Measurements from ENCODE around the gene TBL3. TPM values are rescaled to one million over a fixed set of nuclear protein-coding genes. Genes with fewer than 3 reads are reported as not detected.
A peak's percentile ranks its signal among the peaks of the same experiment; 100 is the strongest.

TBL3 gene
- total and polyA plus RNA-seq, 2 of the 8 experiments (the other 6 are each of a cell fraction or from before 2014, with no cell fraction given) = 65.8 to 137 TPM

DNA sequence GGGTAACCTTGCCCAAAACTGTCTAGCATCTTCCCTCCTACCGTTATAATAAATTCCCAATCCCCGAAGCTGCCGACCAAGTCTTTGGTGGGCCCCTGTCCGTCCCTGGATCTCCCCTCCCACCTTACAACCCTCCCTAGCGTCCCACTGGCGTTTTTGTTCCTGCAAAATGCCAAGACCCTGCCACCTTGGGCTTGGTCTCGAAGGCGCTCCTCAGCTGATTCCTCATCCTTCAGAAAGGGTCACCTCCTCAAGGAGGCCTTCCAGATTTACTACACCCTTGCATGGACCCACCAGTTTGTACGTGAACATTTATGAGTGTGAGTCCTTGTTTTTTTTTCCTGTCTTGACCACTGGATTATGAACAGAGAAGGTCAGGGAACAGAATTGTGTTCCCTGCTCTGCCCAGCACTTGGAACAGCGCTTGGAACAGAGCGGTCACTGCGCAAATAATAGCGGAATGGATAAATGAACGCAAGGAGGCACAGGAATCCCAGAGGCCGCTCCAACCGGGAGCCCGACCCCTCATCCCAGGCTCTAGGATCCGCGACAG lies 11.2 kb downstream of the TBL3 start:
- Histone ChIP-seq H3K23me2 (ENCODE audit: low read depth, low read length) (peaks cover 26% of the 10 kb centered on the region), H2BK20ac (ENCODE audit: low read length) (no peak overlapping the region), H2AK5ac (ENCODE audit: low read depth, low read length) (peak overlapping the region; percentile 86; the same call in 1 of the 2 replicates), H2AFZ (ENCODE audit: low read length) (no peak overlapping the region), H3K56ac (replicated peaks; ENCODE audit: insufficient read length, low read depth, low read length) (no peak overlapping the region), H3K4me1 (replicated peaks in 1 of 4; ENCODE audit: control insufficient read depth in 3 of 4, insufficient read depth in 4 of 4, low read length in 3 of 4) (peaks cover 3 to 40% (median 27%) of the 10 kb centered on the region in 4 experiments), H3K4me3 (ENCODE audit: extremely low read depth in 1 of 4, insufficient read depth in 2 of 4, low read depth in 3 of 4, low read length in 4 of 4) (peak overlapping the region; percentile 44 to 96 (median 61); a peak in 7 of 8 replicates), H2BK5ac (ENCODE audit: low read depth, low read length) (no peak overlapping the region), H3K36me3 (ENCODE audit: control insufficient read depth in 2 of 4, insufficient read depth in 4 of 4, low read length in 3 of 4) (peaks cover 2 to 7% (median 3%) of the 10 kb centered on the region in 4 experiments; a peak in 3 of 8 replicates), H4K20me1 (replicated peaks in 1 of 2; ENCODE audit: control insufficient read depth in 1 of 2, insufficient read depth in 2 of 2, low read length in 2 of 2) (peaks cover 0 to 13% of the 10 kb centered on the region in 2 experiments), H3K9ac (replicated peaks in 1 of 4; ENCODE audit: extremely low read depth in 1 of 4, low read depth in 3 of 4, low read length in 3 of 4) (peak overlapping the region in 1 of 4 experiments; percentile 4; a peak in 1 of 7 replicates), H3K4ac (replicated peaks; ENCODE audit: insufficient read length, low read depth, low read length) (no peak overlapping the region), H4K8ac (ENCODE audit: extremely low read depth, insufficient read depth, low read length) (no peak overlapping the region), H3K23ac (ENCODE audit: insufficient read length) (no peak overlapping the region), H3K27me3 (replicated peaks in 1 of 4; ENCODE audit: control insufficient read depth in 3 of 4, extremely low read depth in 1 of 4, insufficient read depth in 3 of 4, low read length in 3 of 4) (peaks cover 8 to 40% (median 39%) of the 10 kb centered on the region in 4 experiments; a peak in 6 of 7 replicates), H2BK12ac (ENCODE audit: low read depth, low read length) (no peak overlapping the region), H4K5ac (ENCODE audit: insufficient read length, low read depth, low read length) (no peak overlapping the region), H3K9me3 (ENCODE audit: insufficient read depth in 2 of 2, low read depth in 1 of 2, low read length in 1 of 2) (no peaks in the 10 kb centered on the region), H2BK15ac (ENCODE audit: low read length) (peak overlapping the region; percentile 61; the same call in 1 of the 2 replicates), H3K18ac (ENCODE audit: extremely low read depth, low read length) (no peak overlapping the region), H4K91ac (replicated peaks; ENCODE audit: insufficient read length, low read length) (no peak overlapping the region), H3K4me2 (ENCODE audit: insufficient read depth in 1 of 2, low read depth in 2 of 2, low read length in 2 of 2) (peak overlapping the region; percentile 58 to 97), H3K27ac (ENCODE audit: low read depth, low read length) (no peak overlapping the region), H3K14ac (ENCODE audit: insufficient read length) (no peak overlapping the region), H2BK120ac (replicated peaks; ENCODE audit: low read depth, low read length) (no peak overlapping the region), H3K79me2 (ENCODE audit: control insufficient read depth in 1 of 2, insufficient read depth in 2 of 2, low read length in 2 of 2) (peaks cover 0 to 9% of the 10 kb centered on the region in 2 experiments; a peak in 1 of 4 replicates), H3K79me1 (ENCODE audit: low read depth, low read length) (no peaks in the 10 kb centered on the region)
- DNase-seq (ENCODE audit: low read depth in 1 of 2, low spot score in 2 of 2) (no peak), FAIRE-seq (no peak)
- ChIA-PET POLR2A (ENCODE audit: partially characterized antibody) (interaction anchor here (0.7 to 28.2 kb wide), 5 partner anchors 9 to 58 kb away, joined by 4 to 736 read pairs (median 4); partner anchors contain the start of genes NDUFB10, RNF151, RPS2 and TBL3), CTCF (ENCODE audit: partially characterized antibody) (interaction anchor here (0.6 to 3.1 kb wide), 8 partner anchors 11 to 550 kb away, joined by 3 to 9 read pairs (median 4); no protein-coding TSS in a partner anchor)
- 36% methylated on average over 19 of the region's 19 CpGs; no CpG with 5 or more reads in 1 of the 2 experiments for whole genome bisulfite sequencing, 2 experiments (ENCODE audit: extremely low coverage in 1 of 2, insufficient coverage in 1 of 2, insufficient read length in 1 of 2, insufficient replicate concordance in 2 of 2, low coverage in 1 of 2, low lambda C conversion rate in 2 of 2, missing lambda C conversion rate in 1 of 2)
- TF ChIP-seq SP1 (IDR thresholded peaks at IDR 0.05; ENCODE audit: low read depth, low read length) (peak; percentile 48; the same call in 1 of the 2 replicates), ZNF274 (IDR thresholded peaks at IDR 0.05; ENCODE audit: borderline replicate concordance, extremely low read depth, low read length) (no peak), TAF7 (optimal IDR thresholded peaks at IDR 0.05; ENCODE audit: borderline replicate concordance, low read depth, low read length) (no peak), CHD2 (IDR thresholded peaks at IDR 0.05; ENCODE audit: low read length) (no peak), MAFK (IDR thresholded peaks at IDR 0.05; ENCODE audit: low read depth, low read length) (no peak), TCF12 (IDR thresholded peaks at IDR 0.05; ENCODE audit: low read depth, low read length) (no peak), GABPA (IDR thresholded peaks at IDR 0.05; ENCODE audit: borderline replicate concordance, insufficient read depth, low read length) (no peak), BRCA1 (IDR thresholded peaks at IDR 0.05; ENCODE audit: low read depth, low read length) (no peak), SIX5 (IDR thresholded peaks at IDR 0.05; ENCODE audit: low read depth, low read length) (no peak), JUND (IDR thresholded peaks at IDR 0.05; ENCODE audit: low read length) (no peak)
- TF ChIP-seq, protein P1, sequence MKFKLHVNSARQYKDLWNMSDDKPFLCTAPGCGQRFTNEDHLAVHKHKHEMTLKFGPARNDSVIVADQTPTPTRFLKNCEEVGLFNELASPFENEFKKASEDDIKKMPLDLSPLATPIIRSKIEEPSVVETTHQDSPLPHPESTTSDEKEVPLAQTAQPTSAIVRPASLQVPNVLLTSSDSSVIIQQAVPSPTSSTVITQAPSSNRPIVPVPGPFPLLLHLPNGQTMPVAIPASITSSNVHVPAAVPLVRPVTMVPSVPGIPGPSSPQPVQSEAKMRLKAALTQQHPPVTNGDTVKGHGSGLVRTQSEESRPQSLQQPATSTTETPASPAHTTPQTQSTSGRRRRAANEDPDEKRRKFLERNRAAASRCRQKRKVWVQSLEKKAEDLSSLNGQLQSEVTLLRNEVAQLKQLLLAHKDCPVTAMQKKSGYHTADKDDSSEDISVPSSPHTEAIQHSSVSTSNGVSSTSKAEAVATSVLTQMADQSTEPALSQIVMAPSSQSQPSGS (IDR thresholded peaks at IDR 0.05; ENCODE audit: low read length) = 0 out of 2 replicates have a peak, but pooled peaks have one; percentile 3

All from H1 (cell line).